Activated naive CD4-positive, alpha-beta T cell treated with anti-CD3 and anti-CD28 coated beads for 36 hours (primary cell): ENCODE measurements around the gene OR52E4. TPM values are rescaled to one million over a fixed set of nuclear protein-coding genes. Genes with fewer than 3 reads are reported as not detected.

ENCODE experiments used
- CTCF ChIA-PET: fragments of 350-600 bp; sonication (Branson Sonifier 250); formaldehyde crosslinking; loops from one replicate; lab custom pipeline; 2021; ENCODE audit warnings: antibody characterized with exemption; lab: Charles Lee
- DNase-seq: peaks from one replicate; pipeline ENCODE4 v3.0.0-alpha.2; 2020
- H3K27ac Mint-ChIP-seq: one replicate; pipeline ENCODE4 v1.8.0; 2021; ENCODE audit warnings: mild to moderate bottlenecking, mixed read lengths
- H3K27me3 Mint-ChIP-seq: one replicate; pipeline ENCODE4 v1.8.0; 2021; ENCODE audit warnings: low read depth, mixed read lengths
- H3K36me3 Mint-ChIP-seq: one replicate; pipeline ENCODE4 v1.8.0; 2021; ENCODE audit warnings: low read depth, mixed read lengths
- H3K4me1 Mint-ChIP-seq: one replicate; pipeline ENCODE4 v1.8.0; 2021; ENCODE audit warnings: low read depth, mixed read lengths
- H3K4me3 Mint-ChIP-seq: one replicate; pipeline ENCODE4 v1.8.0; 2021; ENCODE audit warnings: mild to moderate bottlenecking, moderate library complexity, mixed read lengths
- H3K9me3 Mint-ChIP-seq: one replicate; pipeline ENCODE4 v1.8.0; 2021; ENCODE audit warnings: mixed read lengths
- intact Hi-C: fragments of 100-400 bp; cut with micrococcal nuclease; formaldehyde crosslinking; loops from one replicate; pipeline ENCODE4 v1.15.1; 2023
- total RNA-seq, 2 experiments: library from RNA; stranded (reverse); gene quantifications; one replicate each; pipeline ENCODE4 v1.2.3, GENCODE V29; 2021

Gene OR52E4
- total RNA-seq, 2 experiments from 2014 or later, result not detected

DNA sequence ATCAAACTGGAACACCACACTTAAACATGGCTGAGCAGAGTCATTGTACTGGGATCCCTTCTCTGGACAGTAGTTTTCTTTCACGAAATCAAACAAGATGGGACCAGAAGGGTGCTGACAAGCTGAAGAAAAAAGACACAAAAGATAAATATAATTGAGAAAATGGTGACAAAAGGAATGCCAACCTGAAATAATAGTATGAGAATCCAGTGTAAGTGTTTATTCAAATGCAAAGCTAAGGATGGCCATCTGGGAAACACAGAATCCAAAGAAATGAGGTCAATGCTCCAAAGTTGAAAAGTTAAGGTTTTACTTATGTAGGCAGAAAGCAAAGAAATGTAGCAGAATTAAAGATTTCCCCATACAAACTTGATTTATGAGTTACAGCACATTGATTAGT lies 7.2 kb downstream of the OR52E4 start:
- peaks cover 4% of the 10 kb centered on the region for H3K27me3 Mint-ChIP-seq
- H3K4me3 Mint-ChIP-seq, result no peak overlapping the region
- CTCF ChIA-PET, result interaction anchor here (0.9 to 1.3 kb wide), 2 partner anchors 10 to 78 kb away, joined by 3 to 4 read pairs; partner anchors contain the start of gene OR52N2
- no peak for DNase-seq
- intact Hi-C loops, result no loop called here
- H3K27ac Mint-ChIP-seq, result no peak overlapping the region
- H3K9me3 Mint-ChIP-seq, result no peaks in the 10 kb centered on the region
- H3K4me1 Mint-ChIP-seq, result no peaks in the 10 kb centered on the region
- no peaks in the 10 kb centered on the region for H3K36me3 Mint-ChIP-seq

DNA sequence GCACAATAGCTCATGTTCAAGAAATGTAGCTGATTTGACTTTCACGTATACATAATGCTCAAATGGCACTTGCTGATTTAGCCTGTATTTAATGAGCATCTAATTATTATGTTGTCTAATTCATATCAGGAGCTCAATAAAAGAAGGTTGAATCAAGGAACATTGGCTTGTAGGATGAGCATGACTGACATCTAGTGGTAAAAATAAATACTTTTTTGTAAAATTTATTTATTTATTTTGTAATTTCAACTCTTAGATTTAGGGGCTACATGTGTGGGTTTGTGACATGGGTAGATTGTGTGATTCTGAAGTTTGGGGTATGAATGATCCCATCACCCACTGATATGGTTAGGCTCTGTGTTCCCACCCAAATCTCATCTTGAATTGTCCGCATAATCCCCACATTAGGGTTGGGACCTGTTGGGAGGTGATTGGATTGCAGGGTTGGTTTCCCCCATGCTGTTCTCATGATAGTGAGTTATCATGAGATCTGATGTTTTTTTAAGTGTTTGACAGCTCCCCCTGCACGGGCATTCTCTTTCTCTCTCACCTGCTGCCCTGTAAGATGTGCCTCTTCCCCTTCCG lies 10.9 kb downstream of the OR52E4 start:
- Mint-ChIP-seq H3K4me1 (no peaks in the 10 kb centered on the region), H3K36me3 (no peaks in the 10 kb centered on the region), H3K4me3 (no peak overlapping the region), H3K27me3 (peaks cover 4% of the 10 kb centered on the region), H3K9me3 (no peaks in the 10 kb centered on the region), H3K27ac (no peak overlapping the region)
- intact Hi-C loops, result loop anchor here (1.0 to 5.0 kb wide), 6 partner anchors 82 to 1255 kb away; partner anchors contain the start of gene OR51D1
- no peak for DNase-seq
- CTCF ChIA-PET, result interaction anchor here (0.7 to 1.3 kb wide), 10 partner anchors 8 to 767 kb away, joined by 3 to 7 read pairs (median 4); no protein-coding TSS in a partner anchor

DNA sequence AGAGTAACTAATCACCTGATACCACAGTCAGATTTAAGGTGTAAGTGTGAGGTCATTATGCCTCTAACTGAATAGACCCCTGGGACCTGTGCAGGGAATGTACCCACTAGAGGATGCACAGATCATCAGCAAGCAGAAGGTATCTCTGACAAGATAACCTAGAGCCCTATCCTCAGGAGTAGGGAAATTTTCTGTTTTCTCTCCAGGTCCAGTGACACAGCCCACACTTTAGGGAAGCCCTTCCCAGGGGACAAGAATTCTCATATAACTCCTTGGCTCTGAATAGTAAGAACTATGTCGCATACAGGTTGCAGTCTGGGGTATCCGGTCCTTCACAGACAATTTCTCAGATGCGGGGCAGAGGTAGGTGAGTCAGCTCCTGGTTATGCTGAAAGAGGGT lies 12.5 kb downstream of the OR52E4 start, which contains the start of gene OR52E5:
Gene OR52E5 (plus strand): TSS at position 301 of the 400 bp plus-strand sequence. CDS start 7,569 bp downstream, outside the sequence.
- intact Hi-C loops, result loop anchor here (5.0 kb wide), 1 partner anchor 291 kb away; no protein-coding TSS in a partner anchor
- Mint-ChIP-seq H3K4me1 (no peaks in the 10 kb centered on the region), H3K27ac (no peak within 1 kb of the TSS), H3K36me3 (no peaks in the 10 kb centered on the region), H3K4me3 (no peak within 1 kb of the TSS), H3K9me3 (no peaks in the 10 kb centered on the region), H3K27me3 (no peaks in the 10 kb centered on the region)
- DNase-seq, result no peak
- CTCF ChIA-PET, result no interaction called here

DNA sequence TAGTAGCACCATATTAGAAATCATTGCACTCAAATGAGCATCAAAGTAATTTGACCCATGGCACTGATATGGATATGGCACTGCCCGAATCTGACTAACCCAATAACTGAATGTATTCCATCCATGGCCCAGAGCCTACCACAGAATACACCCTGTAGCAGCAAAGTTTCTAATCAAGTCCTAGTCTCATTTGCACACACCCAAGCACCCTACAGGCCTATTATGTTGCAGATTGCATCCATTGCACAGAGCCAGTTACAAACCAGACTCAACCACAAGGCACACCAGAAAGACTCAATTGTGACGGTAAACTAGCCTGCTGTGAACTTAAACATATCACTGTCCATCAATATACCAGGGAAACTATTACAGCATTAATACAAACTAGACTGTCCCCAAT lies 19.1 kb downstream of the OR52E4 start:
- no peaks in the 10 kb centered on the region for H3K9me3 Mint-ChIP-seq
- H3K4me1 Mint-ChIP-seq, result no peaks in the 10 kb centered on the region
- CTCF ChIA-PET, result no interaction called here
- no peak overlapping the region for H3K27ac Mint-ChIP-seq
- peaks cover 5% of the 10 kb centered on the region for H3K27me3 Mint-ChIP-seq
- intact Hi-C loops, result no loop called here
- no peaks in the 10 kb centered on the region for H3K36me3 Mint-ChIP-seq
- H3K4me3 Mint-ChIP-seq, result no peak overlapping the region
- no peak for DNase-seq

DNA sequence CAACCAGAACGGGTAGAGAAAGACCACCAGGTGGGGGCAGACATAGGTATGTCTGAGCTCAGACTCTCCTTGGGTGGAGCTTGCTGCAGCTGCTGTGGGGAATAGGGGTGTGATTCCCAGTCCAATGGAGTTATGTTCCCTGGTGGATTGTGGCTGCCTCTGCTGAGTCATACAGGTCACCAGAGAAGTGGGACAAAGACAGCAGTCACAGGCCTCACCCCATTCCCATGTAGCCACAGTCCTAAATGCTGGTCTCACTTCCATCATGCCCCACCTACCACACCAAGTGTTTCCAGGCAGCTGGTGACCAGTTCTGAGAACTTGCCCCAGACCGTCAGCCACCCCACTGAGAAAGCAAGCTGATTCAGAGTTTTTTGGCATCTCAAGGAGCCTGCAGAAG lies 30.1 kb downstream of the OR52E4 start:
- Mint-ChIP-seq H3K27ac (no peak overlapping the region), H3K36me3 (peaks cover 2% of the 10 kb centered on the region), H3K4me1 (no peaks in the 10 kb centered on the region), H3K9me3 (peaks cover 2% of the 10 kb centered on the region), H3K4me3 (no peak overlapping the region), H3K27me3 (peaks cover 27% of the 10 kb centered on the region)
- intact Hi-C loops, result no loop called here
- CTCF ChIA-PET, result no interaction called here
- DNase-seq, result no peak

DNA sequence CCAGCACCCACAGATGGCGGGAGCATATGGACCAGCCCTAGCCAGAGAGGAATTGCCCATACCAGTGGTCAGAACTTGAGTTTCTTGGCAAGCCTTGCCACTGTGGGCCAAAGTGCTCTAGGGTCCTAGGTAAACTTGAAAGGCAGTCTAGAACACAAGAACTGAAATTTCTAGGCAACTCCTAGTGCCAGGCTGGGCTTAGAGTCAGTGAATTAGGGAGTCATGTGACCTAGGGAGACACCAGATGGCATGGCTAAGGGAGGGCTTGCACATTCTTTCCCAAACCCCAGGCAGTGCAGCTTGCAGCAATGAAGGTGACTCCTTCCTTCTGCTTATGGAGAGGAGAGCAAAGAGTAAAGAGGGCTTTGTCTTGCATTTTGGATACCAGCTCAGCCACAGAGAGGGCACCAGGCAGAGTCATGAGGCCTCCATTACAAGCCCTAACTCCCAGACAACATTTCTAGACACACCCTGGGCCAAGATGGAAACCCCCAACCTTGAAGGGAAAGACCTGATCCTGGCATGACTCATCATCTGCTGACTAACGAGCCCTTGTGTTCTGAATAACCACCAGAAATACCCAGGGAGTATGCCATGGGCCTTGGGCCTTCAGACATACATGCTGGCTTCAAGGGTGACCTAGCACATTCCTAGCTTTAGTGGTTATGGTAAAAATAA lies 42.5 kb downstream of the OR52E4 start:
- intact Hi-C loops, result no loop called here
- Mint-ChIP-seq H3K27ac (no peak overlapping the region), H3K27me3 (no peaks in the 10 kb centered on the region), H3K36me3 (no peaks in the 10 kb centered on the region), H3K9me3 (peaks cover 9% of the 10 kb centered on the region), H3K4me3 (no peak overlapping the region), H3K4me1 (no peaks in the 10 kb centered on the region)
- CTCF ChIA-PET, result no interaction called here
- peak; percentile 71 for DNase-seq

DNA sequence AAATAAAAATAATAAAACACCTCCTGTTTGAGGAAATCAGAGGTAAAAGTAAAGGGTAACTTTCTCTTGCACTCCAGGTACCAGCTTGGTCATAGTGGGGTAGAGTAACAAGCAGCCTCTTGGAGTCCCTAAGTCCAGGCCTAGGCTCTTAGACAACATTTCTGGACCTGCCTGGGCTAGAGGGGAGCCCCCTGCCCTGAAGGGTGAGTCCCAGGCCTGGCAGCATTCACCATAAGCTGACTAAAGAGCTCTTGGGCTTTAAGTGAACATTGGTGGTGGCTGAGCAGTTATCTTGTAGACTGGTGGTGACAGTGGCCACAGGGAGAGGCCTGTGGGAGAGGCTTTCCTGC lies 43.0 kb downstream of the OR52E4 start:
- Mint-ChIP-seq H3K4me3 (no peak overlapping the region), H3K27me3 (peaks cover 1% of the 10 kb centered on the region), H3K27ac (no peak overlapping the region), H3K36me3 (no peaks in the 10 kb centered on the region), H3K9me3 (peaks cover 11% of the 10 kb centered on the region), H3K4me1 (no peaks in the 10 kb centered on the region)
- CTCF ChIA-PET, result no interaction called here
- no peak for DNase-seq
- intact Hi-C loops, result no loop called here

DNA sequence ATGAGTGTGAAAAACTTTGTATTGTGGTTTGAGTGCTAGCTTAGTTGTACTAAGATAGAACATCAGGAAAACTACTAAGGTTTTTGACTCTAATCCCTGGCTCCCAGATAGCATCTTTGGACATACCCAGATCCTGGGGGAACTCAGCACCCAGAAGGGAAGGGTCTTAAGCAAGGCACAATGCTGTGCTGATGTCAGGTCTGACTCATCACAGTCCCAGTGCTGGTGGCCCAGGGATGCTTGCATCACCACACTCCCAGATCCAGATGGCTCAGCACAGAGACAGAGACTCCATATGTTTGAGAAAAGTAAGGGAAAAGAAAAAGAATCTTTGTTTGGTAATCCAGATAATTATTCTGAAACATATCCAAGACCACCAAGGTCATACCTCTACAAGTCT lies 43.4 kb downstream of the OR52E4 start:
- Mint-ChIP-seq H3K27ac (no peak overlapping the region), H3K36me3 (no peaks in the 10 kb centered on the region), H3K4me1 (no peaks in the 10 kb centered on the region), H3K4me3 (no peak overlapping the region), H3K9me3 (peaks cover 13% of the 10 kb centered on the region), H3K27me3 (peaks cover 1% of the 10 kb centered on the region)
- no peak for DNase-seq
- CTCF ChIA-PET, result no interaction called here
- intact Hi-C loops, result no loop called here

DNA sequence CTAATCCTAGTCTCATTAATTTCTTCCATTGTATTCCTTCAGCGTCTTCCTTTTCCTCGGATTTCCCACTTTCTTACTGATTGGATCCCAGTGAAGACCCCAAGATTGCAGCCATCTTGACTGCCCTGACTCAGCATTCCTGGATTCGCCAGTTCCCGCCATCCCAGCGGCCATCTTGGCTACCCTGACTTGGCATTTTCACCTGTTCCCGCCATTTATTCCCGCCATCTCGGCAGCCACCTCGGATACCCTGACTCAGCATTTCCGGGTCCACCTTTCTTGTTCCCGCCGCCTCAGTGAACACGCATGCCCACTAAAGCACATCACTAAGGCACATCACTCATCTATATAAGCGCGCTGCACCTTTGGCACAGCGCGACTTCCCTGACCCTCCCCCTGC lies 47.8 kb downstream of the OR52E4 start:
- DNase-seq, result no peak
- Mint-ChIP-seq H3K4me1 (no peaks in the 10 kb centered on the region), H3K27ac (no peak overlapping the region), H3K9me3 (peaks cover 10% of the 10 kb centered on the region), H3K36me3 (no peaks in the 10 kb centered on the region), H3K27me3 (peaks cover 1% of the 10 kb centered on the region), H3K4me3 (no peak overlapping the region)
- intact Hi-C loops, result no loop called here
- CTCF ChIA-PET, result no interaction called here

DNA sequence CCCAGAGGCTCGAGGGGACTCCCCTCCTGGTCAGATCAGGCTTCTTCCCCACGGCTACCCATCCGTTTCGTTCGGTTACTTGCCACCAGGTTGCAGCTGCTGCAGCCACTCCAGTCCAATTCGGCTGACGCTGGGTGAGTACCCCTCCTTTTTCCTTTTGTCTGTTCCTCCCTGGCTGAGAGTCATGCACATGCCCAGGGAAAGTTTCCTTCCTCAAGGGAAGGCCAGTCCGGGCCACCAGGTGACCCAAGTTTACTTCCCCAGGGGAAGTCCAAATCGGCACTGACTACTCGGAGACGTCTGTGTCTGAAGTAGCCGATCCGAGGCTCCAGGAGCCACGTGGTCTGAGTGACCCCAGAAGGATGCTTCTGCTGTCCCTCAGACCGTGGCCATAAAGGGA lies 48.4 kb downstream of the OR52E4 start:
- CTCF ChIA-PET, result no interaction called here
- Mint-ChIP-seq H3K27ac (no peak overlapping the region), H3K36me3 (no peaks in the 10 kb centered on the region), H3K4me3 (no peak overlapping the region), H3K4me1 (no peaks in the 10 kb centered on the region), H3K27me3 (peaks cover 1% of the 10 kb centered on the region), H3K9me3 (peaks cover 10% of the 10 kb centered on the region)
- DNase-seq, result no peak
- intact Hi-C loops, result no loop called here

DNA sequence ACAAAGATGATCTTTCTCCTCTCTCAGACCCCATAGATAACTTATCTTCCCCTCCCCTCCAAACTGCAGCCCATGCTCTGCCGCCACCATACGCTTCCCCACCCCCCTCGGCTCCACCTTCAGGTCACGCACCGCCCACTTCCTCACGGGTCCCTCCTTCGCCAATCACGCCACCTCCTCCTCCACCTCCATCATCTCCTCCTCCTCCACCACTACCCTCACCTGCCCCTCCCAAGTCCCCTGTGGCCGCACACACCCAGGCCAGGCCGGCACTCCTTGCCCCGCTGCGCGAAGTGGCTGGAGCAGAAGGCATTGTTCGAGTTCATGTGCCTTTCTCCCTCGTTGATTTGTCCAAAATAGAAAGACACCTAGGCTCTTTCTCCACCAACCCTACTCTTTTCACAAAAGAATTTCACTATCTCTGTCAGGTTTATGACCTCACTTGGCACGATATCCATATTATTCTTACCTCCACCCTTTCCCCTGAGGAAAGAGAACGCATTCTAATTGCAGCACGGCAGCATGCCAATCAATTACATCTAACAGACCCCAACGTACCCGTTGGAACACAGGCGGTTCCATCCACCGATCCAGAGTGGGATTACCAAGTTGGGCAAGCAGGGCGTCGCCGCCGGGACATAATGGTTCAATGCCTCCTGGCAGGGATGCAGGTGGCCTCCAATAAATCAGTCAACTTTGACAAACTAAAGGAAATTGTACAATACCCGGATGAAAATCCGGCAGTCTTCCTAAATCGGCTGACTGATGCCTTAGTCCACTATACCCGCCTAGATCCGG lies 49.3 kb downstream of the OR52E4 start:
- H3K27ac Mint-ChIP-seq, result no peak overlapping the region
- CTCF ChIA-PET, result no interaction called here
- no peak for DNase-seq
- H3K36me3 Mint-ChIP-seq, result no peaks in the 10 kb centered on the region
- no peak overlapping the region for H3K4me3 Mint-ChIP-seq
- H3K27me3 Mint-ChIP-seq, result peaks cover 1% of the 10 kb centered on the region
- H3K4me1 Mint-ChIP-seq, result no peaks in the 10 kb centered on the region
- peaks cover 6% of the 10 kb centered on the region for H3K9me3 Mint-ChIP-seq
- intact Hi-C loops, result no loop called here

DNA sequence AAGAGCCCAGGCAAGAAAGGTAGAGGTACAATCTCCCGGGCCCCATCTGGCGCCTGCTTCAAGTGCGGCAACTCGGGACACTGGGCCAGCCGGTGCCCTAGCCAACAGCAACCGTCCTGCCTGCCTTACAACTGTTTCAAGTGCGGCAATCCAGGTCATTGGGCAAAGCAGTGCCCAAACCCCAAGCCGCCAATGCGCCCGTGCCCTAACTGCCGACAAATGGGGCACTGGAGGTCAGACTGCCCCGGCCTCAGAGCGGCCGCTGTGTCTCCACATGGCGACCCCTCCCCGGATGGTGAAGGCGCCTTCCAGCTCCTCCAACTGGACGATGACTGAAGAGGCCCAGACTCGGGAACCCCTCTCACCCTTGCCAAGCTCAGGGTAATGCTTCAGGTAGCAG lies 50.2 kb downstream of the OR52E4 start:
- H3K9me3 Mint-ChIP-seq, result peaks cover 4% of the 10 kb centered on the region
- no peak for DNase-seq
- H3K36me3 Mint-ChIP-seq, result no peaks in the 10 kb centered on the region
- CTCF ChIA-PET, result no interaction called here
- no peak overlapping the region for H3K27ac Mint-ChIP-seq
- H3K4me1 Mint-ChIP-seq, result no peaks in the 10 kb centered on the region
- peaks cover 1% of the 10 kb centered on the region for H3K27me3 Mint-ChIP-seq
- no peak overlapping the region for H3K4me3 Mint-ChIP-seq
- intact Hi-C loops, result no loop called here
